Thyroid gland (tissue), 4 donors: ENCODE data around the gene CNTN5. TPM values are rescaled to one million over a fixed set of nuclear protein-coding genes. Genes with fewer than 3 reads are reported as not detected.

ENCODE experiments used
- DNase-seq, 2 donors: peaks; one replicate each; pipeline ENCODE4 v3.0.0-alpha.2; 2019
- H3K27ac ChIP-seq, 3 donors: fragments of 200-600 bp; sonication (generic); 1 replicate in 2 of 3; 2 replicates in 1 of 3; pipeline ENCODE4 v1.5.1; 2016 to 2019; ENCODE audit warnings: mild to moderate bottlenecking in 1 of 3, moderate library complexity in 1 of 3
- H3K27me3 ChIP-seq: fragments of 200-600 bp; sonication (generic); one replicate; pipeline ENCODE4 v1.5.1; 2019
- H3K36me3 ChIP-seq, 2 donors: fragments of 200-600 bp; sonication (generic); one replicate each; pipeline ENCODE4 v1.5.1; 2016 to 2019
- H3K4me1 ChIP-seq, 2 donors: fragments of 200-600 bp; sonication (generic); one replicate each; pipeline ENCODE4 v1.5.1; 2017 to 2019
- H3K4me3 ChIP-seq, 3 donors: fragments of 200-600 bp; sonication (generic); replicated peaks in 1 of 3; 1 replicate in 2 of 3; 2 replicates in 1 of 3; pipeline ENCODE4 v1.5.1; 2016; ENCODE audit warnings: mild to moderate bottlenecking in 1 of 3
- H3K9me3 ChIP-seq: fragments of 200-600 bp; sonication (generic); one replicate; pipeline ENCODE4 v1.5.1; 2017
- POLR2A ChIP-seq, 2 donors: fragments of 450-650 bp; IDR thresholded peaks; one replicate each; pipeline ENCODE4 v1.6.1; 2017; ENCODE audit warnings: antibody characterized with exemption in 2 of 2, mild to moderate bottlenecking in 2 of 2, moderate library complexity in 1 of 2
- WGBS, 2 donors: methylation state at CpG; one replicate each; pipeline ENCODE4 v1.1.5; 2017; 5-methylcytosine and 5-hydroxymethylcytosine counted together
- intact Hi-C: fragments of 100-400 bp; cut with DNase I; formaldehyde crosslinking; loops from one replicate; pipeline ENCODE4 v1.15.1; 2023
- total RNA-seq, 4 donors: library from RNA; depleted of rRNA; stranded (reverse); fragments of >200 nt; gene quantifications; one replicate each; pipeline ENCODE4 v1.2.3, GENCODE V29; 2016
- TF ChIP-seq, protein P1 (sequence below), 6 experiments: fragments of 200-600 bp in 3 of 6; fragments of 450-650 bp in 3 of 6; sonication (generic) in 3 of 6; IDR thresholded peaks; one replicate each; pipeline ENCODE4 v1.5.1; 2016 to 2019; ENCODE audit warnings: antibody characterized with exemption in 6 of 6, mild to moderate bottlenecking in 2 of 6, inconsistent platforms in 1 of 6, moderate library complexity in 1 of 6

CNTN5 gene
- total RNA-seq, 4 donors from 2014 or later, result 1.9 to 14.3 (median 12.0) TPM

DNA sequence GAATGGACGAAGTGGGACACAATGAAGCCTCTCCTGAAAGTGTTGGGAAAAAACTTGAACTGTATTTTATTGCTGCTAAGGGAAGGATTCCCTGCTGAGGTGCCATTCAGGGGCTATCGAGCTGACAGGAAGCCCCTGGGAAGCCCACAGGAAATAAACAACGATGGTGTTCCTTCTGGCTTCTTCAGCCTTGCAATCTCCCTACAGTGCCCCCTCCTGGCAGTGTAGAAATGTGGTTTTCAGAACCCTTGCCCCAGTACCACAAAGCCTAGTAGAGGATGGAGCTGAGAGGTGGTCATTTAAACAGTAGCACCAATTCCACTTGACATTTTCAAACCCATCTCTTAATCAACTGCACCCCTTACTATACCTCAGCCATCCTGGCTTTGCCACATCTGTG lies 989.6 kb downstream of the CNTN5 start:
- TF ChIP-seq, protein P1, sequence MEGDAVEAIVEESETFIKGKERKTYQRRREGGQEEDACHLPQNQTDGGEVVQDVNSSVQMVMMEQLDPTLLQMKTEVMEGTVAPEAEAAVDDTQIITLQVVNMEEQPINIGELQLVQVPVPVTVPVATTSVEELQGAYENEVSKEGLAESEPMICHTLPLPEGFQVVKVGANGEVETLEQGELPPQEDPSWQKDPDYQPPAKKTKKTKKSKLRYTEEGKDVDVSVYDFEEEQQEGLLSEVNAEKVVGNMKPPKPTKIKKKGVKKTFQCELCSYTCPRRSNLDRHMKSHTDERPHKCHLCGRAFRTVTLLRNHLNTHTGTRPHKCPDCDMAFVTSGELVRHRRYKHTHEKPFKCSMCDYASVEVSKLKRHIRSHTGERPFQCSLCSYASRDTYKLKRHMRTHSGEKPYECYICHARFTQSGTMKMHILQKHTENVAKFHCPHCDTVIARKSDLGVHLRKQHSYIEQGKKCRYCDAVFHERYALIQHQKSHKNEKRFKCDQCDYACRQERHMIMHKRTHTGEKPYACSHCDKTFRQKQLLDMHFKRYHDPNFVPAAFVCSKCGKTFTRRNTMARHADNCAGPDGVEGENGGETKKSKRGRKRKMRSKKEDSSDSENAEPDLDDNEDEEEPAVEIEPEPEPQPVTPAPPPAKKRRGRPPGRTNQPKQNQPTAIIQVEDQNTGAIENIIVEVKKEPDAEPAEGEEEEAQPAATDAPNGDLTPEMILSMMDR (IDR thresholded peaks at IDR 0.05), result no peak
- TF ChIP-seq POLR2A (IDR thresholded peaks at IDR 0.05), result no peak
- intact Hi-C loops, result no loop called here
- Histone ChIP-seq H3K27me3 (no peaks in the 10 kb centered on the region), H3K36me3 (no peaks in the 10 kb centered on the region), H3K4me1 (no peaks in the 10 kb centered on the region), H3K9me3 (no peaks in the 10 kb centered on the region), H3K4me3 (no peak overlapping the region), H3K27ac (no peak overlapping the region)
- DNase-seq, result no peak
- 61 to 73% methylated on average over 3 of the region's 3 CpGs for WGBS, 2 donors

DNA sequence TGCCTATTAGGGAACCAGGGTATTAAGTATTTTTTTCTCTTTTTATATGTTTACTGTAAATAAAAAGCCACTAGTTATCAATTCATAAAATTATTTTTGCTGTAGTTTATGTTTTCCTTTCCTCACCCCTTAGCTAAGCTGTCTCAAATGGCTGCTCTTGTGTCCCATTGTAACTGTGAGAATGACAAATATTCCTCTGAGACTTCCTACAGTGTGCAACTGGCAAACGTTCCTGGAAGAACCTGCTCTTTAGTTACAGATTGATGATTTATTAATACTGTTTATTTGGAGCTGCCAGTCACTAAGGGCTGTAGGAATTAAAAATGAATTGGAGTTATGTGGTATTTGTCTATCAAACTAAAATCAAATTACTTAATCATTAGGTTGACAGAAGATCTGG lies 990.9 kb downstream of the CNTN5 start:
- 6 to 12% methylated on average over 1 of the region's 1 CpG for WGBS, 2 donors
- TF ChIP-seq POLR2A (IDR thresholded peaks at IDR 0.05), result no peak
- TF ChIP-seq, protein P1 (IDR thresholded peaks at IDR 0.05), result no peak

DNA sequence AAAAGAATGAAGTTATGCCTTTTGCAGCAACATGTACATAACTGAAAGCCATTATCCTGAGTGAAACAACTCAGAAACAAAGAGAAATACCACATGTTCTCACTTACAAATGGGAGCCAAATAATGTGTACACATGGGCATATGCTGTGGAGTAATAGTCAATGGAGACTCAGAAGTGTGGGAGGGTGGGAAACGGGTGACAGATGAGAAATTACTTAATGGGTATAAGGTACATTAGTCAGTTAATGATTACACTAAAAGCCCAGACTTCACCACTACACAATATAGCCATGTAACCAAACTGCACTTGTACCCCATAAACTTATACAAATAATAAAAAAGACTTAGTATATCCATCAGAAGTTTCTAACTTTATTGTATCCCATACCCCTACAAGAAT lies 992.3 kb downstream of the CNTN5 start:
- Histone ChIP-seq H3K27me3 (no peaks in the 10 kb centered on the region), H3K9me3 (no peaks in the 10 kb centered on the region), H3K36me3 (no peaks in the 10 kb centered on the region), H3K4me3 (no peak overlapping the region), H3K4me1 (no peaks in the 10 kb centered on the region), H3K27ac (no peak overlapping the region)
- intact Hi-C loops, result no loop called here
- 79 to 86% methylated on average over 1 of the region's 1 CpG for WGBS, 2 donors
- DNase-seq, result no peak
- no peak for TF ChIP-seq POLR2A (IDR thresholded peaks at IDR 0.05)

More for the DNA sequence above, 990.9 kb downstream of the CNTN5 start:
- Histone ChIP-seq H3K4me1 (no peaks in the 10 kb centered on the region), H3K36me3 (no peaks in the 10 kb centered on the region), H3K4me3 (no peak overlapping the region), H3K27me3 (no peaks in the 10 kb centered on the region), H3K9me3 (no peaks in the 10 kb centered on the region), H3K27ac (no peak overlapping the region)
- intact Hi-C loops, result no loop called here
- no peak for DNase-seq

DNA sequence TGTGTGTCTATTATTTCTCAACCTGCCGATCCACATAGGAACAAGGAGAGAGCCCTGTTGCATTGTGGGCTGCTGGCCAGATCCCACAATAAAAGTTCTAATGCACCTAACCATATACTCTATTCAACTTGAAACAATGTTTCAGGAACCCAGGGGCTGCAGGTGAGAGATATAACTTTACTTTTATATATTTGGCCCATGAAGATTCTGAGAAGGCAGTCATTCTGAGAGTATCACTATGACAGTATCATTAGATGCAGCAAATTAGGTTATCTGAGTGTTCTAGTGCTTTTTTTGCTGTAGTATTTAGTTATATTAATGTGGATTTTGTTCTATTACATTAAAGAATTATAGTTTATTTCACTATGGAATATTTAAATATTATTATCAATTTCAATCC lies 1011.2 kb downstream of the CNTN5 start:
- no peaks in the 10 kb centered on the region for H3K9me3 ChIP-seq
- H3K27me3 ChIP-seq, result no peaks in the 10 kb centered on the region
- 83 to 93% methylated on average over 1 of the region's 1 CpG for WGBS, 2 donors
- no peak for DNase-seq
- intact Hi-C loops, result no loop called here
- H3K36me3 ChIP-seq, result no peaks in the 10 kb centered on the region
- H3K4me3 ChIP-seq, result no peak overlapping the region
- H3K4me1 ChIP-seq, result no peaks in the 10 kb centered on the region
- H3K27ac ChIP-seq, result no peak overlapping the region
- no peak for TF ChIP-seq POLR2A (IDR thresholded peaks at IDR 0.05)
- TF ChIP-seq, protein P1 (IDR thresholded peaks at IDR 0.05), result no peak

DNA sequence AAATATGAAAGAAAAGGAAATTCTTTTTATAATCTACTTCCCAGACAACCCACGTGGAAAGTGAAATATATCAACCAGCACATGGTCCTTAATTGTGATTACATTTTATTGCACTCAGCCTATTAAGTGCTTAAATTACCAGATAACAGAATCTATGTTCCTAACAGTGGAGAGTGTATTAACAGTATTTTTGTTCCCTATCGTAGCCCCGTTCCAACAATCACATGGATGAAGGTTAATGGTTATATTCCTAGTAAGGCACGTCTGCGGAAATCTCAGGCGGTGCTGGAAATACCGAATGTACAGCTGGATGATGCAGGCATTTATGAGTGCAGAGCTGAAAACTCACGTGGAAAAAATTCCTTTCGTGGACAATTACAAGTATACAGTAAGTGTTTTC lies 1040.3 kb downstream of the CNTN5 start:
- 81 to 86% methylated on average over 9 of the region's 9 CpGs for WGBS, 2 donors
- no peak for DNase-seq
- Histone ChIP-seq H3K27me3 (no peaks in the 10 kb centered on the region), H3K36me3 (no peaks in the 10 kb centered on the region), H3K4me3 (no peak overlapping the region), H3K4me1 (no peaks in the 10 kb centered on the region), H3K27ac (no peak overlapping the region), H3K9me3 (no peaks in the 10 kb centered on the region)
- intact Hi-C loops, result no loop called here
- TF ChIP-seq, protein P1 (IDR thresholded peaks at IDR 0.05), result no peak
- TF ChIP-seq POLR2A (IDR thresholded peaks at IDR 0.05), result no peak

DNA sequence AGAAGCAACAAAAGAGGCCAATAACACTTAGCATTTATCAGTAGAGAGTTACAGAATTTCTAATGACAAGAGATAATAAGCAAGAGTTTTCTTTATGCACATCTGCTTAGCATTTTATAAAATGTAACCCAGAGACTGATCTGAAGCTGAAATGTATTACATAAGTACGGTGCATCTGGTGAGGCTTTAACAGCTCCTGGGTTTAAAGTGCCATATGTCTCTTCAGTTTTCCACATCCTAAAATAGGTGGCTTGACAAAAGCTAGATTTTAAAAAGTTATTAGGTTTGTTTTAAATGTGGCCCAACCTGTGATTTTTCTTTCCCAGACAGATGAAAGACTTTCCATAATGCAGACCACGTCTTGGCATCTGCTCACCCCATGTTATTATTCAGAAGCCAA lies 1045.7 kb downstream of the CNTN5 start:
- 81 to 90% methylated on average over 2 of the region's 2 CpGs for WGBS, 2 donors
- DNase-seq, result no peak
- no peaks in the 10 kb centered on the region for H3K4me1 ChIP-seq
- H3K4me3 ChIP-seq, result no peak overlapping the region
- H3K36me3 ChIP-seq, result no peaks in the 10 kb centered on the region
- TF ChIP-seq, protein P1 (IDR thresholded peaks at IDR 0.05), result no peak
- no peaks in the 10 kb centered on the region for H3K27me3 ChIP-seq
- intact Hi-C loops, result no loop called here
- no peak overlapping the region for H3K27ac ChIP-seq
- no peaks in the 10 kb centered on the region for H3K9me3 ChIP-seq
